DND-41 (cell line): ENCODE measurements around the gene SUPT20HL2.

Experiments
- ATAC-seq: fragments of 200-7000 bp; cut with Tn5 transposase; 3 replicates; pipeline ENCODE4 v1.9.1; 2021; ENCODE audit warnings: low read depth; ENCODE audit not compliant: insufficient read depth
- DNase-seq: peaks from one replicate; pipeline ENCODE4 v3.0.0-alpha.2; 2020
- H2AFZ ChIP-seq: 2 replicates; pipeline ENCODE4 v1.6.0; 2012; ENCODE audit warnings: low read depth, low read length
- H3K27ac ChIP-seq: 2 replicates; pipeline ENCODE4 v1.5.1; 2012; ENCODE audit warnings: low read length, inconsistent platforms
- H3K27me3 ChIP-seq: fragments of 200-600 bp; sonication (generic); 2 replicates; pipeline ENCODE4 v1.6.0; 2012; ENCODE audit warnings: low read length, mild to moderate bottlenecking, inconsistent platforms; ENCODE audit not compliant: insufficient read depth, poor library complexity
- H3K36me3 ChIP-seq: 2 replicates; pipeline ENCODE4 v1.5.1; 2012; ENCODE audit warnings: low read length, inconsistent platforms; ENCODE audit not compliant: insufficient read depth
- H3K4me1 ChIP-seq: 2 replicates; pipeline ENCODE4 v1.5.1; 2012; ENCODE audit warnings: mild to moderate bottlenecking, low read length; ENCODE audit not compliant: insufficient read depth
- H3K4me2 ChIP-seq: 2 replicates; pipeline ENCODE4 v1.6.0; 2012; ENCODE audit warnings: mild to moderate bottlenecking, moderate library complexity, low read length, inconsistent platforms; ENCODE audit not compliant: insufficient read depth
- H3K4me3 ChIP-seq, 2 experiments: fragments of 200-600 bp in 1 of 2; shearing (Covaris generic) in 1 of 2; 2 replicates each; pipeline ENCODE4 v1.5.1; 2012 to 2016; ENCODE audit warnings: inconsistent platforms in 2 of 2, low read length in 2 of 2, mild to moderate bottlenecking in 2 of 2, low read depth in 1 of 2, moderate library complexity in 1 of 2
- H3K79me2 ChIP-seq: 2 replicates; pipeline ENCODE4 v1.6.0; 2012; ENCODE audit warnings: low read length, inconsistent platforms; ENCODE audit not compliant: insufficient read depth
- H3K9ac ChIP-seq: 2 replicates; pipeline ENCODE4 v1.6.0; 2012; ENCODE audit warnings: low read depth, mild to moderate bottlenecking, inconsistent platforms, low read length, moderate library complexity
- H3K9me3 ChIP-seq: 2 replicates; pipeline ENCODE4 v1.5.1; 2012; ENCODE audit warnings: low read length, moderate library complexity, mild to moderate bottlenecking, inconsistent platforms; ENCODE audit not compliant: insufficient read depth, severe bottlenecking
- H4K20me1 ChIP-seq: 2 replicates; pipeline ENCODE4 v1.6.0; 2012; ENCODE audit warnings: low read length; ENCODE audit not compliant: insufficient read depth
- EZH2 ChIP-seq: IDR thresholded peaks from 3 replicates; pipeline ENCODE4 v1.6.1; 2012; ENCODE audit warnings: borderline replicate concordance, low read depth, mild to moderate bottlenecking, moderate library complexity, low read length, inconsistent platforms; ENCODE audit not compliant: severe bottlenecking
- TF ChIP-seq, protein P1 (sequence below): IDR thresholded peaks from 2 replicates; pipeline ENCODE4 v1.5.1; 2012; ENCODE audit warnings: borderline replicate concordance, low read length, moderate library complexity, mild to moderate bottlenecking; ENCODE audit not compliant: poor library complexity, severe bottlenecking; ENCODE audit errors: extremely low read depth

Gene SUPT20HL2

DNA sequence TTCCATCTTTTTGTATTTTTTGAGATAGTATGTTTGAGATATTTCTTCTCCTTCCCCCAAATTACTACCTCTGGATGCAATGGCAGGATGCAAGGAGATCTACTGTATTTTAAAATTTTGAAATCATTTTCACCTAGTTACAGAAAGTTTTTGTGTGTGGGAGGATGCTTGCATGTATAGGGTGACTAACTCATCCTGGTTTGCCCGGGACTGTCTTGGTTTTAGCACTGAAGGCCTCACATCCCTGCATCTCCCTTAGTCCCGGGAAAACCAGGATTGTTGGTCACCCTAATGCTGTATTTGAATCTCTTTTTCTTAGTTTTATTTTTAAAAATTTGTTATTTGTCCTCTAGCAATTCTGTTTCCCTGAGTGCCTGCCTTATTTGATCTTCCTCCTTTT lies 12.1 kb downstream of the SUPT20HL2 start:
- DNase-seq, result no peak
- no peak for ATAC-seq

DNA sequence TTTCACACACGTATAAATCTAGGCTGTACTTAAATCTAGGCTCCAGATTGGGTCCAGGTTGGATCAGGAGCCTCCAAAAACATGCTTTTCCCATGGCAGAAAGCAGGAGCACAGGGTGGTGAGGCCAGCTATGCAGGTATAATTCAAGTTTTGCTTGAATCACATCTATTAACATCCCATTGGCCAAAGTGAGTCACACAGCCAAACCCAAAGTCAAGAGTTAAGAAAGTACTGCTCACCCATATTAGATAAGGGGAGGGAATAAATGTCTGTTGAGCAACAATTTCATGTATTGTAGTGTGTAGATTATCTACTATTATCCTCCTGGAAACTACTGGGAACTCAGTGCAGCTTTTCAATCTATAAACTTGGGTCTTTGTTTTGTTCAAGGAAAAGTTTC lies 12.8 kb downstream of the SUPT20HL2 start:
- H3K27me3 ChIP-seq, result no peaks in the 10 kb centered on the region
- no peaks in the 10 kb centered on the region for H3K4me1 ChIP-seq
- ATAC-seq (no peak), DNase-seq (no peak)
- H3K36me3 ChIP-seq, result no peaks in the 10 kb centered on the region
- H2AFZ ChIP-seq, result no peak overlapping the region
- TF ChIP-seq, protein P1, sequence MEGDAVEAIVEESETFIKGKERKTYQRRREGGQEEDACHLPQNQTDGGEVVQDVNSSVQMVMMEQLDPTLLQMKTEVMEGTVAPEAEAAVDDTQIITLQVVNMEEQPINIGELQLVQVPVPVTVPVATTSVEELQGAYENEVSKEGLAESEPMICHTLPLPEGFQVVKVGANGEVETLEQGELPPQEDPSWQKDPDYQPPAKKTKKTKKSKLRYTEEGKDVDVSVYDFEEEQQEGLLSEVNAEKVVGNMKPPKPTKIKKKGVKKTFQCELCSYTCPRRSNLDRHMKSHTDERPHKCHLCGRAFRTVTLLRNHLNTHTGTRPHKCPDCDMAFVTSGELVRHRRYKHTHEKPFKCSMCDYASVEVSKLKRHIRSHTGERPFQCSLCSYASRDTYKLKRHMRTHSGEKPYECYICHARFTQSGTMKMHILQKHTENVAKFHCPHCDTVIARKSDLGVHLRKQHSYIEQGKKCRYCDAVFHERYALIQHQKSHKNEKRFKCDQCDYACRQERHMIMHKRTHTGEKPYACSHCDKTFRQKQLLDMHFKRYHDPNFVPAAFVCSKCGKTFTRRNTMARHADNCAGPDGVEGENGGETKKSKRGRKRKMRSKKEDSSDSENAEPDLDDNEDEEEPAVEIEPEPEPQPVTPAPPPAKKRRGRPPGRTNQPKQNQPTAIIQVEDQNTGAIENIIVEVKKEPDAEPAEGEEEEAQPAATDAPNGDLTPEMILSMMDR, result no peak
- TF ChIP-seq EZH2, result no peak
- no peak overlapping the region for H3K9ac ChIP-seq
- H3K9me3 ChIP-seq, result no peaks in the 10 kb centered on the region
- no peak overlapping the region for H3K27ac ChIP-seq
- H3K79me2 ChIP-seq, result no peaks in the 10 kb centered on the region
- H3K4me2 ChIP-seq, result no peak overlapping the region
- H3K4me3 ChIP-seq, result no peak overlapping the region
- H4K20me1 ChIP-seq, result no peaks in the 10 kb centered on the region

More for the DNA sequence above, 12.1 kb downstream of the SUPT20HL2 start:
- Histone ChIP-seq H3K4me1 (no peaks in the 10 kb centered on the region), H3K36me3 (no peaks in the 10 kb centered on the region), H3K27me3 (no peaks in the 10 kb centered on the region), H2AFZ (no peak overlapping the region), H3K27ac (no peak overlapping the region), H4K20me1 (no peaks in the 10 kb centered on the region), H3K4me3 (no peak overlapping the region), H3K9me3 (no peaks in the 10 kb centered on the region), H3K9ac (no peak overlapping the region), H3K79me2 (no peaks in the 10 kb centered on the region), H3K4me2 (no peak overlapping the region)
- TF ChIP-seq, protein P1, result no peak
- no peak for TF ChIP-seq EZH2

DNA sequence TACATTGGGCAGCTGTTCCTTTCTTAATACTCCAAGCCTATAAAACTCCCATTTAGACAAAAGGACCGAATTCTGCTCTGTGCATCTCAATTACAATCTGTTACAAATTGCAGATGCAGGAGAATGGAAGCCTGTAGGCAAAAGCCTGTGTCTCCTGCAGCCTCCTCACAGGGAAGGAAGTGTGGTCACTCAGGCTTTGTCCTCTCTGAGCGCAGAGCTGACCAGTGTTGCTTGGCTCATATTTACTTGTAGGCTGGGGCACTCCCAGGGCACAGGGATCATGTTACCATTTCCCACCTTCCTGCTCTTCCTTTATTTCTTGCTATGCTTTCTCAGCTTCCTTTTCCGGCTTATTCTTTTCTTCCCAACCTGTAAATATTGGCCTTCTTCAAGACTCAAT lies 15.7 kb downstream of the SUPT20HL2 start:
- H3K4me2 ChIP-seq, result no peak overlapping the region
- H3K4me1 ChIP-seq, result no peaks in the 10 kb centered on the region
- no peaks in the 10 kb centered on the region for H4K20me1 ChIP-seq
- H3K27me3 ChIP-seq, result no peaks in the 10 kb centered on the region
- H2AFZ ChIP-seq, result no peak overlapping the region
- H3K27ac ChIP-seq, result no peak overlapping the region
- no peaks in the 10 kb centered on the region for H3K79me2 ChIP-seq
- no peak overlapping the region for H3K9ac ChIP-seq
- H3K36me3 ChIP-seq, result no peaks in the 10 kb centered on the region
- DNase-seq (no peak), ATAC-seq (no peak)
- no peak for TF ChIP-seq EZH2
- TF ChIP-seq, protein P1, result no peak
- no peaks in the 10 kb centered on the region for H3K9me3 ChIP-seq
- no peak overlapping the region for H3K4me3 ChIP-seq

DNA sequence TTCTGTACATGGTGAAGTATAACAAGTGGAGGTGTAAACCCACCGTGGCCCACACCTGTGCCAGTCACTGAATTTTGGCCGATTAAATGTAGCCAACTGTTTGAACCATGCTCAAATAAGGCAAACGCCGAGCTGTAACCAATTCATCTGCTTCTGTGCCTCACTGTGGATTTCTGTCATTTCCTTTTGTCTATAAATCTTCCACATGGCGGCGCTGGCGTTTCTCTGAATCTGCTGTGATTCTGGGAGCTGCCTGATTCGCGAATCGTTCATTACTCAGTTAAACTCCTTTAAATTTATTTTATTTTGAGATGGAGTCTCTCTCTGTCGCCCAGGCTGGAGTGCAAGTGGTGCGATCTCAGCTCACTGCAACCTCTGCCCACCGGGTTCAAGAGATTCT lies 19.2 kb downstream of the SUPT20HL2 start:
- DNase-seq, result peak; percentile 6
- H3K4me1 ChIP-seq, result no peaks in the 10 kb centered on the region
- no peak overlapping the region for H3K9ac ChIP-seq
- no peak overlapping the region for H2AFZ ChIP-seq
- no peak overlapping the region for H3K4me3 ChIP-seq
- no peak overlapping the region for H3K4me2 ChIP-seq
- H4K20me1 ChIP-seq, result no peaks in the 10 kb centered on the region
- H3K79me2 ChIP-seq, result no peaks in the 10 kb centered on the region
- H3K9me3 ChIP-seq, result no peaks in the 10 kb centered on the region
- TF ChIP-seq, protein P1, result peak; percentile 18
- no peak for TF ChIP-seq EZH2
- H3K27me3 ChIP-seq, result no peaks in the 10 kb centered on the region
- no peak overlapping the region for H3K27ac ChIP-seq
- no peaks in the 10 kb centered on the region for H3K36me3 ChIP-seq
- no peak for ATAC-seq
